OCI-LY3 (cell line): ENCODE results near the gene LRP11.

ENCODE experiments used
- H2AFZ ChIP-seq: fragments of 200-600, 300-600 bp; shearing (Covaris generic); 2 replicates; pipeline ENCODE4 v1.6.0; 2014; ENCODE audit warnings: antibody characterized with exemption, low read depth, low read length
- H3K27ac ChIP-seq: fragments of 200-600, 300-600 bp; sonication (generic); 2 replicates; pipeline ENCODE4 v1.5.1; 2014; ENCODE audit warnings: mild to moderate bottlenecking, low read length, moderate library complexity, mixed read lengths
- H3K27me3 ChIP-seq: fragments of 200-600, 300-600 bp; sonication (generic); 2 replicates; pipeline ENCODE4 v1.6.1; 2014; ENCODE audit warnings: low read depth, low read length, mixed read lengths
- H3K36me3 ChIP-seq: fragments of 200-600, 300-600 bp; sonication (generic); replicated peaks from 2 replicates; pipeline ENCODE3; 2014; ENCODE audit warnings: low read depth, low read length, mixed read lengths
- H3K4me1 ChIP-seq: fragments of 300-600, 200-600 bp; sonication (generic); 2 replicates; pipeline ENCODE4 v1.6.1; 2014; ENCODE audit warnings: low read length, mixed read lengths
- H3K4me2 ChIP-seq: fragments of 200-600, 300-600 bp; sonication (generic); 2 replicates; pipeline ENCODE4 v1.6.1; 2014; ENCODE audit warnings: low read length, mixed read lengths
- H3K4me3 ChIP-seq: fragments of 300-600, 200-600 bp; sonication (generic); 2 replicates; pipeline ENCODE4 v1.5.1; 2014; ENCODE audit warnings: antibody characterized with exemption, mild to moderate bottlenecking, low read length, moderate library complexity
- H3K79me2 ChIP-seq: fragments of 300-600, 200-600 bp; shearing (Covaris generic); 2 replicates; pipeline ENCODE4 v1.6.1; 2014; ENCODE audit warnings: mild to moderate bottlenecking, low read length, mixed read lengths
- H3K9ac ChIP-seq: fragments of 300-600, 200-600 bp; shearing (Covaris generic); 2 replicates; pipeline ENCODE4 v1.6.0; 2014; ENCODE audit warnings: mild to moderate bottlenecking, low read length, moderate library complexity
- H3K9me3 ChIP-seq: fragments of 200-600, 300-600 bp; shearing (Covaris generic); 2 replicates; pipeline ENCODE4 v1.6.1; 2014; ENCODE audit warnings: low read length, mixed read lengths; ENCODE audit not compliant: insufficient read depth
- H4K20me1 ChIP-seq: fragments of 200-600, 300-600 bp; sonication (generic); 2 replicates; pipeline ENCODE4 v1.6.1; 2016; ENCODE audit warnings: low read length, mixed read lengths; ENCODE audit not compliant: insufficient read depth
- CTCF ChIP-seq: fragments of 200-600, 300-600 bp; sonication (generic); IDR thresholded peaks from 2 replicates; pipeline ENCODE4 v1.5.1; 2014; ENCODE audit warnings: antibody characterized with exemption, low read length, low read depth
- EZH2phosphoT487 ChIP-seq: fragments of 200-600 bp; shearing (Covaris generic); IDR thresholded peaks from 2 replicates; pipeline ENCODE4 v1.6.1; 2018; ENCODE audit warnings: antibody characterized with exemption, mixed run types, low read depth

The LRP11 gene

GRCh38 chr6:149781715-149782114 lies 82.4 kb downstream of the LRP11 start:
- H3K36me3 ChIP-seq = no peaks in the 10 kb centered on the region

GRCh38 chr6:149779644-149779963 lies 84.6 kb downstream of the LRP11 start:
- no peak overlapping the region for H3K27ac ChIP-seq
- no peak overlapping the region for H3K4me3 ChIP-seq
- TF ChIP-seq EZH2phosphoT487 (no peak), CTCF (no peak)
- H3K9ac ChIP-seq = no peak overlapping the region
- H3K9me3 ChIP-seq = no peaks in the 10 kb centered on the region
- no peaks in the 10 kb centered on the region for H3K27me3 ChIP-seq
- no peak overlapping the region for H2AFZ ChIP-seq
- no peaks in the 10 kb centered on the region for H3K79me2 ChIP-seq
- no peaks in the 10 kb centered on the region for H4K20me1 ChIP-seq
- H3K36me3 ChIP-seq = peaks cover 3% of the 10 kb centered on the region
- no peak overlapping the region for H3K4me2 ChIP-seq
- no peaks in the 10 kb centered on the region for H3K4me1 ChIP-seq

More at GRCh38 chr6:149781715-149782114, 82.4 kb downstream of the LRP11 start:
- H3K79me2 ChIP-seq = no peaks in the 10 kb centered on the region
- H3K4me3 ChIP-seq = no peak overlapping the region
- H3K9ac ChIP-seq = no peak overlapping the region
- H3K9me3 ChIP-seq = no peaks in the 10 kb centered on the region
- no peak overlapping the region for H3K4me2 ChIP-seq
- H3K27ac ChIP-seq = no peak overlapping the region
- TF ChIP-seq CTCF (no peak), EZH2phosphoT487 (no peak)
- no peaks in the 10 kb centered on the region for H4K20me1 ChIP-seq
- no peaks in the 10 kb centered on the region for H3K27me3 ChIP-seq
- H2AFZ ChIP-seq = no peak overlapping the region
- no peaks in the 10 kb centered on the region for H3K4me1 ChIP-seq

GRCh38 chr6:149777624-149778023 lies 86.5 kb downstream of the LRP11 start:
- peaks cover 3% of the 10 kb centered on the region for H3K36me3 ChIP-seq
- H3K79me2 ChIP-seq = no peaks in the 10 kb centered on the region
- H3K9ac ChIP-seq = no peak overlapping the region
- TF ChIP-seq EZH2phosphoT487 (no peak), CTCF (no peak)
- no peaks in the 10 kb centered on the region for H4K20me1 ChIP-seq
- no peaks in the 10 kb centered on the region for H3K9me3 ChIP-seq
- H3K4me1 ChIP-seq = no peaks in the 10 kb centered on the region
- no peak overlapping the region for H3K4me3 ChIP-seq
- no peaks in the 10 kb centered on the region for H3K27me3 ChIP-seq
- no peak overlapping the region for H2AFZ ChIP-seq
- no peak overlapping the region for H3K4me2 ChIP-seq
- no peak overlapping the region for H3K27ac ChIP-seq

GRCh38 chr6:149771925-149772324 lies 92.2 kb downstream of the LRP11 start:
- Histone ChIP-seq H3K4me2 (no peak overlapping the region), H3K36me3 (peaks cover 13% of the 10 kb centered on the region), H3K4me1 (no peaks in the 10 kb centered on the region), H3K4me3 (no peak overlapping the region), H3K27ac (no peak overlapping the region), H3K79me2 (peaks cover 12% of the 10 kb centered on the region; the same call in 1 of the 2 replicates), H3K9ac (no peak overlapping the region), H4K20me1 (no peaks in the 10 kb centered on the region), H2AFZ (no peak overlapping the region), H3K9me3 (no peaks in the 10 kb centered on the region), H3K27me3 (no peaks in the 10 kb centered on the region)
- TF ChIP-seq EZH2phosphoT487 = no peak
- no peak for TF ChIP-seq CTCF
